ENCODE results near the gene PTCH1. TPM values are rescaled to one million over a fixed set of nuclear protein-coding genes. Genes with fewer than 3 reads are reported as not detected.

PTCH1 gene
- total RNA-seq, 2 donors from 2014 or later: 27.5 to 108 TPM

DNA sequence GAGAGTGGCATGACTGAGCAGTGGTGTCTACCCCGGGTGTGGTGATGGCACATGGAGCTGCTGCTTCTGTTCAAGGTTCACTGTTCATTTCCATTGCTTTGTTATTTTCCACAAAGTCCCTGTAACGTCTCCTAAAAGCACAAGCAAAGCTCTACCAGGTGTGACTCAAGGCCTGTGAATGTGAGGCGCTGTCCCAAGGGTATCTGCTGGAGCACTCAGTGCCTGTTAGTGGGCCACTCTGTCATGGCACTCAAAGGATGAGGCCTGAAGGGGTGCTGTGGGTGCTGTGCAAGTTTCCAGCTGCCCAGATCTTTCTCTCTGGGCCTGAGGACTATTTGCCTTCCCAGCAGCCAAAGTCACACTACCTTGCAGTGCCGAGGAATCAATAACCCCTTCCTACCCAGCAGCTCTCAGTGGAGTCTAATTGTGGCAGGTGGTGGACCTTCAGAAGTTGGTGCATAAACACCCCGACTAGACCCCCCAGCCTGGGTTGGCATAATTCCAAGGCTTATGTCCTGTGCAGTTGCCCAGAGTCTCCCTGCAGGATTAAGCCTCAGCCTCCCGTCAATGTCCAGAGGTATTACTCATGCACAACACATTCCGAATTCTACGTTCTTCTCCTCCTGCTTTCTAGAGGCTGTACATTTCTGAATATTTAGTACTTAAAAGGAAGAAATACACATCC, 17.4 kb upstream of the PTCH1 start:
- H3K27me3 ChIP-seq (replicated peaks; ENCODE audit: insufficient read depth): no peaks in the 10 kb centered on the region
- no peaks in the 10 kb centered on the region for H3K9me3 ChIP-seq
- TF ChIP-seq, protein P1, sequence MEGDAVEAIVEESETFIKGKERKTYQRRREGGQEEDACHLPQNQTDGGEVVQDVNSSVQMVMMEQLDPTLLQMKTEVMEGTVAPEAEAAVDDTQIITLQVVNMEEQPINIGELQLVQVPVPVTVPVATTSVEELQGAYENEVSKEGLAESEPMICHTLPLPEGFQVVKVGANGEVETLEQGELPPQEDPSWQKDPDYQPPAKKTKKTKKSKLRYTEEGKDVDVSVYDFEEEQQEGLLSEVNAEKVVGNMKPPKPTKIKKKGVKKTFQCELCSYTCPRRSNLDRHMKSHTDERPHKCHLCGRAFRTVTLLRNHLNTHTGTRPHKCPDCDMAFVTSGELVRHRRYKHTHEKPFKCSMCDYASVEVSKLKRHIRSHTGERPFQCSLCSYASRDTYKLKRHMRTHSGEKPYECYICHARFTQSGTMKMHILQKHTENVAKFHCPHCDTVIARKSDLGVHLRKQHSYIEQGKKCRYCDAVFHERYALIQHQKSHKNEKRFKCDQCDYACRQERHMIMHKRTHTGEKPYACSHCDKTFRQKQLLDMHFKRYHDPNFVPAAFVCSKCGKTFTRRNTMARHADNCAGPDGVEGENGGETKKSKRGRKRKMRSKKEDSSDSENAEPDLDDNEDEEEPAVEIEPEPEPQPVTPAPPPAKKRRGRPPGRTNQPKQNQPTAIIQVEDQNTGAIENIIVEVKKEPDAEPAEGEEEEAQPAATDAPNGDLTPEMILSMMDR (IDR thresholded peaks at IDR 0.05): no peak
- TF ChIP-seq POLR2AphosphoS5 (IDR thresholded peaks at IDR 0.05) (no peak), POLR2A (IDR thresholded peaks at IDR 0.05) (no peak)
- H3K36me3 ChIP-seq: no peaks in the 10 kb centered on the region
- no peak overlapping the region for H3K27ac ChIP-seq
- no peak overlapping the region for H3K4me3 ChIP-seq
- WGBS: 90% methylated on average over 8 of the region's 8 CpGs
- no peak for DNase-seq (ENCODE audit: low spot score)
- intact Hi-C loops (cut with DNase I): no loop called here
- H3K4me1 ChIP-seq (replicated peaks): no peaks in the 10 kb centered on the region

- intact Hi-C loops (cut with DNase I): no loop called here
- WGBS: 31% methylated on average over 1 of the region's 1 CpG
- H3K27me3 ChIP-seq (replicated peaks; ENCODE audit: insufficient read depth): no peaks in the 10 kb centered on the region
- H3K4me3 ChIP-seq: no peak overlapping the region
- H3K4me1 ChIP-seq (replicated peaks): no peaks in the 10 kb centered on the region
- no peaks in the 10 kb centered on the region for H3K36me3 ChIP-seq
- no peaks in the 10 kb centered on the region for H3K9me3 ChIP-seq
- TF ChIP-seq POLR2A (IDR thresholded peaks at IDR 0.05) (no peak), POLR2AphosphoS5 (IDR thresholded peaks at IDR 0.05) (no peak)
- TF ChIP-seq, protein P1 (IDR thresholded peaks at IDR 0.05): no peak
- H3K27ac ChIP-seq: no peak overlapping the region
- no peak for DNase-seq (ENCODE audit: low spot score)
These were observed 13.1 kb upstream of the PTCH1 start for GRCh38 chr9:95529910-95530309.

DNA sequence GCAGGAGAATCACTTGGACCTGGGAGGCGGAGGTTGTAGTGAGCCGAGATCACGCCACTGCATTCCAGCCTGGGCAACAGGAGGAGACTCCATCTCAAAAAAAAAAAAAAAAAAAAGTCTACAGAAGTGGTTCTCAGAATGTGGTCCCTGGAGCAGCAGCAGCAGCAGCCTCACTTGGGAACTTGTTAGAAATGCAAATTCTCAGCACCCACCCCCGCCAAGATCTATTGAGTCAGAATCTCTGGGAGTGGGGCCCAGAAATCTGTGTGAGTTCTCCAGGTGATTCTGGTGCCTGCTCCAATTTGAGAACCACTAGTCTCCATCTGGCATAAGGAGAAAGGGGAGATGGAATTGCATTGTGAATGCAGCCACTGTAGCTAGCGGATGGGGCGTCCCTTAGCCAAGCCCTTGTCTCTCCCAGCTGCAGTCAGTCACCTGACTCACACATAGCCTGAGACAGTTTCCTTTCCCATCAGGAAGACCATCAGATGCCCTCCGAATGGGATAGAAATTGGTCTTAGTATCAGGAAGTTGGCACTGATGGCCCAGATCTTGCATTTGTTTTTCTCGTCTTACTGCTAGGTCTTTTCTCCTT, 12.2 kb upstream of the PTCH1 start:
- H3K9me3 ChIP-seq: no peaks in the 10 kb centered on the region
- no peaks in the 10 kb centered on the region for H3K4me1 ChIP-seq (replicated peaks)
- WGBS: 87% methylated on average over 8 of the region's 8 CpGs
- no peak overlapping the region for H3K27ac ChIP-seq
- no peak overlapping the region for H3K4me3 ChIP-seq
- no peaks in the 10 kb centered on the region for H3K27me3 ChIP-seq (replicated peaks; ENCODE audit: insufficient read depth)
- intact Hi-C loops (cut with DNase I): no loop called here
- H3K36me3 ChIP-seq: no peaks in the 10 kb centered on the region
- TF ChIP-seq POLR2AphosphoS5 (IDR thresholded peaks at IDR 0.05): no peak
- TF ChIP-seq, protein P1 (IDR thresholded peaks at IDR 0.05): no peak
- no peak for DNase-seq (ENCODE audit: low spot score)

DNA sequence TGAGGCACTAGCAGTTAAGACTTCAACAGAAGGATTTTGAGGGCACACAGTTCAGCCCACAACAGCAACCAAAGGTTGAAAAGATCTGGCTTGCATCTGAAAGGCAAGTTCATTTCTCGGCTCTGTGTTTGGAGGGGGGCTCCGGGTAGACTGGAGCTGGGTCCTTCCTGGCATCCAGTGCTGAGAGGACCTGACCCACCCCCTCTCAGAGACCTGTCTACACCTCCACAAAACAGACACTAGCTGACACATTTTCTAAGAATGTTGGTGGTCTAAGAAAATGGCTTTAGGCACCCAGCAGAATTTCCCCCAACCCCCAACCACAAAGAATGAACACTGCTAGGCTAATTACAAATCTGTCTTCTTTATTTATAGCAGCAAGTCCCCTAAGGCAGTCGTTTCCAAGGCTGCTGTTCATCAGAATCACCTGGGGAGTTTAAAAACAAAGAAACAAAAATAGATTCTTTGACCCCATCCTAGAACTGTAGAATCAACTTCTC, 6.2 kb upstream of the PTCH1 start:
- DNase-seq (ENCODE audit: low spot score): no peak
- intact Hi-C loops (cut with DNase I): no loop called here
- TF ChIP-seq, protein P1 (IDR thresholded peaks at IDR 0.05): no peak
- no peak for TF ChIP-seq POLR2A (IDR thresholded peaks at IDR 0.05)
- TF ChIP-seq POLR2AphosphoS5 (IDR thresholded peaks at IDR 0.05): no peak
- Histone ChIP-seq H3K27me3 (replicated peaks; ENCODE audit: insufficient read depth) (no peaks in the 10 kb centered on the region), H3K4me1 (replicated peaks) (no peaks in the 10 kb centered on the region), H3K9me3 (no peaks in the 10 kb centered on the region), H3K36me3 (no peaks in the 10 kb centered on the region), H3K27ac (no peak overlapping the region), H3K4me3 (no peak overlapping the region)
- WGBS: 58% methylated on average over 3 of the region's 3 CpGs

DNA sequence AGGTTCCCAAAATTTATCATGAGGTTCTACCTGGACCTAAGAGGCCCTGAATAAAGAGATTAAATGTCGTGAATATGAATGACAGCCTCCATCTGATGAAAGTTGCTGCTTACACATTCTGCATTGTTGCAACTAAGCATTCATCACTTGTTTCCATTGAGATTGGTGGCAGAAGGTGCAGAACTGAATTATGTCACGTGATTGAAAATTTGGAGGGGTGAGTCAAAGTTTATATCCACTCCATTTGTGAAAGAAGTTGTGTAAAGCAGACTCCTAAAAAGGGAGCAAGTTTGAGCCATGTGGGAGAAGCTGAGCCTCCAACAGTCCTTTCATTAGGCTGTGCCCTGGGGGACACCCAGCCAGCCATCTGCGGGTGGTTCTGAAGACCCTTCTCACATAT, 4.9 kb upstream of the PTCH1 start:
- Histone ChIP-seq H3K4me1 (replicated peaks) (no peaks in the 10 kb centered on the region), H3K9me3 (no peaks in the 10 kb centered on the region), H3K27ac (no peak overlapping the region), H3K4me3 (no peak overlapping the region), H3K36me3 (no peaks in the 10 kb centered on the region), H3K27me3 (replicated peaks; ENCODE audit: insufficient read depth) (no peaks in the 10 kb centered on the region)
- DNase-seq (ENCODE audit: low spot score): no peak
- TF ChIP-seq POLR2A (IDR thresholded peaks at IDR 0.05) (no peak), POLR2AphosphoS5 (IDR thresholded peaks at IDR 0.05) (no peak)
- TF ChIP-seq, protein P1 (IDR thresholded peaks at IDR 0.05): no peak
- intact Hi-C loops (cut with DNase I): no loop called here
- 95% methylated on average over 3 of the region's 3 CpGs for WGBS

Measured in prostate gland (tissue), 2 donors.